Left ventricle myocardium inferior (tissue), 1 donor: Measurements from ENCODE around the gene TBCD. TPM values are rescaled to one million over a fixed set of nuclear protein-coding genes. Genes with fewer than 3 reads are reported as not detected.

Source experiments
- DNase-seq: peaks from one replicate; pipeline ENCODE4 v3.0.0-alpha.2; 2020
- H3K27ac ChIP-seq: fragments of 200-600 bp; replicated peaks from 2 replicates; pipeline ENCODE4 v1.8.0; 2021
- H3K27me3 ChIP-seq: fragments of 200-600 bp; 2 replicates; pipeline ENCODE4 v1.8.0; 2021; ENCODE audit warnings: low read depth
- H3K36me3 ChIP-seq: fragments of 200-600 bp; 2 replicates; pipeline ENCODE4 v1.8.0; 2021
- H3K4me1 ChIP-seq: fragments of 200-600 bp; 2 replicates; pipeline ENCODE4 v1.8.0; 2021
- H3K4me3 ChIP-seq: fragments of 200-600 bp; 2 replicates; pipeline ENCODE4 v1.8.0; 2021; ENCODE audit warnings: mild to moderate bottlenecking, moderate library complexity
- H3K9me3 ChIP-seq: fragments of 200-600 bp; replicated peaks from 2 replicates; pipeline ENCODE4 v1.8.0; 2021
- CTCF ChIP-seq: fragments of 200-600 bp; IDR thresholded peaks from 2 replicates; pipeline ENCODE4 v1.8.0; 2021; ENCODE audit warnings: antibody characterized with exemption, mild to moderate bottlenecking, borderline replicate concordance
- intact Hi-C: fragments of 100-400 bp; cut with micrococcal nuclease; formaldehyde crosslinking; loops from one replicate; pipeline ENCODE4 v1.11.0; 2022
- total RNA-seq: library from RNA; stranded (reverse); fragmentation: NEBNext Ultra II Directional; extraction: Animal tissue kit (Norgen Biotek cat#: 25700); gene quantifications from one replicate; pipeline ENCODE4 v1.2.1, GENCODE V29; 2021
- donor health status: DM: no; HTN: yes; CAD: no; lungs with severe emphysema.

TBCD gene
- total RNA-seq, 1 donor from 2014 or later, result 48.0 TPM

GRCh38 chr17:82864713-82865248 lies 112.9 kb downstream of the TBCD start:
- Histone ChIP-seq H3K4me1 (peaks cover 58% of the 10 kb centered on the region), H3K27ac (no peak overlapping the region), H3K27me3 (no peaks in the 10 kb centered on the region), H3K4me3 (no peak overlapping the region), H3K9me3 (no peaks in the 10 kb centered on the region), H3K36me3 (no peaks in the 10 kb centered on the region)
- no peak for TF ChIP-seq CTCF
- intact Hi-C loops, result no loop called here
- no peak for DNase-seq

- H3K4me1 ChIP-seq, result peaks cover 58% of the 10 kb centered on the region
- H3K36me3 ChIP-seq, result peaks cover 2% of the 10 kb centered on the region
- no peak for DNase-seq
- H3K4me3 ChIP-seq, result no peak overlapping the region
- no peak for TF ChIP-seq CTCF
- H3K27me3 ChIP-seq, result no peaks in the 10 kb centered on the region
- no peaks in the 10 kb centered on the region for H3K9me3 ChIP-seq
- intact Hi-C loops, result no loop called here
- no peak overlapping the region for H3K27ac ChIP-seq
Observed at GRCh38 chr17:82865274-82865673, 113.4 kb downstream of the TBCD start.

- peaks cover 8% of the 10 kb centered on the region for H3K36me3 ChIP-seq
- TF ChIP-seq CTCF, result no peak
- H3K9me3 ChIP-seq, result no peaks in the 10 kb centered on the region
- peak overlapping the region; percentile 53 for H3K27ac ChIP-seq
- no peak overlapping the region for H3K4me3 ChIP-seq
- DNase-seq, result no peak
- intact Hi-C loops, result no loop called here
- H3K27me3 ChIP-seq, result no peaks in the 10 kb centered on the region
- peaks cover 61% of the 10 kb centered on the region for H3K4me1 ChIP-seq
Observed at GRCh38 chr17:82865774-82866395, 114.0 kb downstream of the TBCD start.

- intact Hi-C loops, result no loop called here
- H3K4me1 ChIP-seq, result peaks cover 66% of the 10 kb centered on the region
- H3K9me3 ChIP-seq, result no peaks in the 10 kb centered on the region
- no peak for TF ChIP-seq CTCF
- H3K27ac ChIP-seq, result peak overlapping the region; percentile 53
- no peaks in the 10 kb centered on the region for H3K27me3 ChIP-seq
- DNase-seq, result no peak
- peaks cover 15% of the 10 kb centered on the region for H3K36me3 ChIP-seq
- H3K4me3 ChIP-seq, result no peak overlapping the region
Observed at GRCh38 chr17:82866590-82867191, 114.8 kb downstream of the TBCD start.

- TF ChIP-seq CTCF, result no peak
- Histone ChIP-seq H3K4me3 (no peak overlapping the region), H3K36me3 (peaks cover 23% of the 10 kb centered on the region), H3K27ac (no peak overlapping the region), H3K4me1 (peaks cover 78% of the 10 kb centered on the region), H3K27me3 (no peaks in the 10 kb centered on the region), H3K9me3 (no peaks in the 10 kb centered on the region)
- DNase-seq, result no peak
- intact Hi-C loops, result no loop called here
Observed at GRCh38 chr17:82867763-82868325, 116.0 kb downstream of the TBCD start.
